ENCODE data around the gene CFAP77.

CFAP77 gene

DNA sequence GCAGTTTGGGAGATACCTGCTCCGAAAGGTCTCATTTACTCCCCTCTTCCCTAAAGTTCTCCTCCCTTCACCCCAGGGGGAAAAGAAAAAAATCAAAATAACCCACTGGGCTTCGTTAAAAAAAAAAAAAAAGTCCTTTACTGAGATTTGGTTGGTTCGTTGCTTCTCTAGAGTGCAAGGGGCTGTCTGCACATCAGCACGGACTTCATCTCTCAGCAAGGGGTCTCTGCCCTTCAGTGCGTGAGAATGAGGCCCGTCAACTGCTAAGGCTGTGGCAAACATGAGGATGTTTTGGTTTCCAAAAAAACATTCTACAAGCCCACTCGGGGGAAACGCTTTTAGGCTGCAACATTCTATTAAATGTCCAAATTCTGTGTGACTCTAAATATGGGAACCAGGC is 182.4 kb downstream of the CFAP77 start:
- Histone ChIP-seq H3K27me3 (ENCODE audit: insufficient read depth, poor library complexity, severe bottlenecking) (peaks cover 38% of the 10 kb centered on the region), H3K27ac (replicated peaks) (no peak overlapping the region)

DNA sequence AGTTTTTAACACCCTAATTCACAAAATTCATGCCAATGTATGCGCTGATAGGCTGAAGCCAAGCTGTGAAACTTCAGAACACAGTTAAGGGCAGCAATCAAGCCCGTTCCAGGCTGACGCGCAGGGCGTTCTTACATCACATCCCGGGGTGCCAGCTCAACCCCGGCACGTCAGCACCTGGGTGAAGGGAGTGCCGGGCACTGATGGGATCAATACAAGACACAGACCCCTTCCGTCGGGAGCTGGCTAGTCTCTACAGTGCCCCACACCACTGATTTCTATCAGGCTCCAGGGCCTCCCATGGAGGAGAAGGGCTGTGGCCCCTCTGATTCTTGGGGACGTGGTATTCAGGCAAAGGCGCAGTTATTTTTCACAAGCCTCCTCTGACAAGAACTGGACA is 184.4 kb downstream of the CFAP77 start:
- no peak for DNase-seq (ENCODE audit: low read depth in 1 of 2, low spot score in 1 of 2)
- Histone ChIP-seq H3K27ac (replicated peaks) (no peak overlapping the region), H3K27me3 (ENCODE audit: insufficient read depth, poor library complexity, severe bottlenecking) (peaks cover 20% of the 10 kb centered on the region), H3K4me3 (replicated peaks; ENCODE audit: insufficient read depth, low read length) (no peak overlapping the region)
- TF ChIP-seq POLR2AphosphoS5 (IDR thresholded peaks at IDR 0.05; ENCODE audit: low read depth) (no peak), SPI1 (IDR thresholded peaks at IDR 0.05; ENCODE audit: borderline replicate concordance, low read depth) (no peak), GABPA (IDR thresholded peaks at IDR 0.05; ENCODE audit: low read depth) (no peak)
- TF ChIP-seq, protein P1, sequence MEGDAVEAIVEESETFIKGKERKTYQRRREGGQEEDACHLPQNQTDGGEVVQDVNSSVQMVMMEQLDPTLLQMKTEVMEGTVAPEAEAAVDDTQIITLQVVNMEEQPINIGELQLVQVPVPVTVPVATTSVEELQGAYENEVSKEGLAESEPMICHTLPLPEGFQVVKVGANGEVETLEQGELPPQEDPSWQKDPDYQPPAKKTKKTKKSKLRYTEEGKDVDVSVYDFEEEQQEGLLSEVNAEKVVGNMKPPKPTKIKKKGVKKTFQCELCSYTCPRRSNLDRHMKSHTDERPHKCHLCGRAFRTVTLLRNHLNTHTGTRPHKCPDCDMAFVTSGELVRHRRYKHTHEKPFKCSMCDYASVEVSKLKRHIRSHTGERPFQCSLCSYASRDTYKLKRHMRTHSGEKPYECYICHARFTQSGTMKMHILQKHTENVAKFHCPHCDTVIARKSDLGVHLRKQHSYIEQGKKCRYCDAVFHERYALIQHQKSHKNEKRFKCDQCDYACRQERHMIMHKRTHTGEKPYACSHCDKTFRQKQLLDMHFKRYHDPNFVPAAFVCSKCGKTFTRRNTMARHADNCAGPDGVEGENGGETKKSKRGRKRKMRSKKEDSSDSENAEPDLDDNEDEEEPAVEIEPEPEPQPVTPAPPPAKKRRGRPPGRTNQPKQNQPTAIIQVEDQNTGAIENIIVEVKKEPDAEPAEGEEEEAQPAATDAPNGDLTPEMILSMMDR (IDR thresholded peaks at IDR 0.05; ENCODE audit: insufficient read depth, low read length) = no peak
- TF ChIP-seq, protein P2, sequence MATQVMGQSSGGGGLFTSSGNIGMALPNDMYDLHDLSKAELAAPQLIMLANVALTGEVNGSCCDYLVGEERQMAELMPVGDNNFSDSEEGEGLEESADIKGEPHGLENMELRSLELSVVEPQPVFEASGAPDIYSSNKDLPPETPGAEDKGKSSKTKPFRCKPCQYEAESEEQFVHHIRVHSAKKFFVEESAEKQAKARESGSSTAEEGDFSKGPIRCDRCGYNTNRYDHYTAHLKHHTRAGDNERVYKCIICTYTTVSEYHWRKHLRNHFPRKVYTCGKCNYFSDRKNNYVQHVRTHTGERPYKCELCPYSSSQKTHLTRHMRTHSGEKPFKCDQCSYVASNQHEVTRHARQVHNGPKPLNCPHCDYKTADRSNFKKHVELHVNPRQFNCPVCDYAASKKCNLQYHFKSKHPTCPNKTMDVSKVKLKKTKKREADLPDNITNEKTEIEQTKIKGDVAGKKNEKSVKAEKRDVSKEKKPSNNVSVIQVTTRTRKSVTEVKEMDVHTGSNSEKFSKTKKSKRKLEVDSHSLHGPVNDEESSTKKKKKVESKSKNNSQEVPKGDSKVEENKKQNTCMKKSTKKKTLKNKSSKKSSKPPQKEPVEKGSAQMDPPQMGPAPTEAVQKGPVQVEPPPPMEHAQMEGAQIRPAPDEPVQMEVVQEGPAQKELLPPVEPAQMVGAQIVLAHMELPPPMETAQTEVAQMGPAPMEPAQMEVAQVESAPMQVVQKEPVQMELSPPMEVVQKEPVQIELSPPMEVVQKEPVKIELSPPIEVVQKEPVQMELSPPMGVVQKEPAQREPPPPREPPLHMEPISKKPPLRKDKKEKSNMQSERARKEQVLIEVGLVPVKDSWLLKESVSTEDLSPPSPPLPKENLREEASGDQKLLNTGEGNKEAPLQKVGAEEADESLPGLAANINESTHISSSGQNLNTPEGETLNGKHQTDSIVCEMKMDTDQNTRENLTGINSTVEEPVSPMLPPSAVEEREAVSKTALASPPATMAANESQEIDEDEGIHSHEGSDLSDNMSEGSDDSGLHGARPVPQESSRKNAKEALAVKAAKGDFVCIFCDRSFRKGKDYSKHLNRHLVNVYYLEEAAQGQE (IDR thresholded peaks at IDR 0.05; ENCODE audit: insufficient replicate concordance, low read depth) = no peak

More for the DNA sequence above, 182.4 kb downstream of the CFAP77 start:
- H3K4me3 ChIP-seq (replicated peaks; ENCODE audit: insufficient read depth, low read length) = no peak overlapping the region
- TF ChIP-seq, protein P2 (IDR thresholded peaks at IDR 0.05; ENCODE audit: insufficient replicate concordance, low read depth) = no peak
- TF ChIP-seq, protein P1 (IDR thresholded peaks at IDR 0.05; ENCODE audit: insufficient read depth, low read length) = no peak
- TF ChIP-seq SPI1 (IDR thresholded peaks at IDR 0.05; ENCODE audit: borderline replicate concordance, low read depth) (no peak), POLR2AphosphoS5 (IDR thresholded peaks at IDR 0.05; ENCODE audit: low read depth) (no peak), GABPA (IDR thresholded peaks at IDR 0.05; ENCODE audit: low read depth) (no peak)
- no peak for DNase-seq (ENCODE audit: low read depth in 1 of 2, low spot score in 1 of 2)

DNA sequence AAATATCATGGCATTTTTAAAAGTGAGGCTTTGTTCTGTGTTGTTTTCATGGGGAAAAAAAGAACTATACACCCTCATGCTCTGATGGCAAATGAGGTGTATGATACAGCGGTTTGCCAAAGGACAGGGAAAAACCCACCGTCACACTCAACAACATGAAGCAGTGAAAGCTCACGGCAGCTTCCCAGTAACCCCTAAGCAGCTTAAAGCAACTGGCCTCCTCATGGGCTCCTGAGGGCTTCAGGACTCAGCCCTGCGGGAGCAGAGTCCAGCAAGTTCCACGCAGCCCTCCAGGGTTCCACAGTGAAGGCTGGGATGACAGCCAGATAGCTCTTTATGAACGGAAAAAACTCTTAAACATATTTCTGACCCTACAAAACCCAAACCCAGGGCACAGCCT is 185.3 kb downstream of the CFAP77 start:
- DNase-seq (ENCODE audit: low read depth in 1 of 2, low spot score in 1 of 2) = no peak
- TF ChIP-seq, protein P1 (IDR thresholded peaks at IDR 0.05; ENCODE audit: insufficient read depth, low read length) = no peak
- TF ChIP-seq, protein P2 (IDR thresholded peaks at IDR 0.05; ENCODE audit: insufficient replicate concordance, low read depth) = no peak
- TF ChIP-seq POLR2AphosphoS5 (IDR thresholded peaks at IDR 0.05; ENCODE audit: low read depth) = no peak
- no peak for TF ChIP-seq GABPA (IDR thresholded peaks at IDR 0.05; ENCODE audit: low read depth)
- TF ChIP-seq SPI1 (IDR thresholded peaks at IDR 0.05; ENCODE audit: borderline replicate concordance, low read depth) = no peak
- Histone ChIP-seq H3K27me3 (ENCODE audit: insufficient read depth, poor library complexity, severe bottlenecking) (peaks cover 12% of the 10 kb centered on the region), H3K4me3 (replicated peaks; ENCODE audit: insufficient read depth, low read length) (no peak overlapping the region), H3K27ac (replicated peaks) (no peak overlapping the region)
